Stimulated activated naive CD8-positive, alpha-beta T cell treated with anti-CD3 and anti-CD28 coated beads, Interleukin-15, Interleukin-2, amounts not matched to agents 100 ng/mL and 50 ng/mL, for 24 hours (primary cell): ENCODE measurements around the gene VBP1.
"Not testable (repeated sequence)": the region's sequence is repeated elsewhere in the genome, so short reads cannot be mapped to it uniquely, and the experiment has no call there.

Experiments used
- H3K27ac Mint-ChIP-seq: one replicate; pipeline ENCODE4 v1.8.0; 2021; ENCODE audit warnings: mild to moderate bottlenecking, mixed read lengths
- H3K27me3 Mint-ChIP-seq: one replicate; pipeline ENCODE4 v1.8.0; 2021; ENCODE audit warnings: mixed read lengths
- H3K36me3 Mint-ChIP-seq: one replicate; pipeline ENCODE4 v1.8.0; 2021; ENCODE audit warnings: low read depth, mixed read lengths
- H3K4me1 Mint-ChIP-seq: one replicate; pipeline ENCODE4 v1.8.0; 2021; ENCODE audit warnings: low read depth, mixed read lengths
- H3K4me3 Mint-ChIP-seq: one replicate; pipeline ENCODE4 v1.8.0; 2021; ENCODE audit warnings: mild to moderate bottlenecking, mixed read lengths
- H3K9me3 Mint-ChIP-seq: one replicate; pipeline ENCODE4 v1.8.0; 2021; ENCODE audit warnings: mixed read lengths

The VBP1 gene, protein sequence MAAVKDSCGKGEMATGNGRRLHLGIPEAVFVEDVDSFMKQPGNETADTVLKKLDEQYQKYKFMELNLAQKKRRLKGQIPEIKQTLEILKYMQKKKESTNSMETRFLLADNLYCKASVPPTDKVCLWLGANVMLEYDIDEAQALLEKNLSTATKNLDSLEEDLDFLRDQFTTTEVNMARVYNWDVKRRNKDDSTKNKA

DNA sequence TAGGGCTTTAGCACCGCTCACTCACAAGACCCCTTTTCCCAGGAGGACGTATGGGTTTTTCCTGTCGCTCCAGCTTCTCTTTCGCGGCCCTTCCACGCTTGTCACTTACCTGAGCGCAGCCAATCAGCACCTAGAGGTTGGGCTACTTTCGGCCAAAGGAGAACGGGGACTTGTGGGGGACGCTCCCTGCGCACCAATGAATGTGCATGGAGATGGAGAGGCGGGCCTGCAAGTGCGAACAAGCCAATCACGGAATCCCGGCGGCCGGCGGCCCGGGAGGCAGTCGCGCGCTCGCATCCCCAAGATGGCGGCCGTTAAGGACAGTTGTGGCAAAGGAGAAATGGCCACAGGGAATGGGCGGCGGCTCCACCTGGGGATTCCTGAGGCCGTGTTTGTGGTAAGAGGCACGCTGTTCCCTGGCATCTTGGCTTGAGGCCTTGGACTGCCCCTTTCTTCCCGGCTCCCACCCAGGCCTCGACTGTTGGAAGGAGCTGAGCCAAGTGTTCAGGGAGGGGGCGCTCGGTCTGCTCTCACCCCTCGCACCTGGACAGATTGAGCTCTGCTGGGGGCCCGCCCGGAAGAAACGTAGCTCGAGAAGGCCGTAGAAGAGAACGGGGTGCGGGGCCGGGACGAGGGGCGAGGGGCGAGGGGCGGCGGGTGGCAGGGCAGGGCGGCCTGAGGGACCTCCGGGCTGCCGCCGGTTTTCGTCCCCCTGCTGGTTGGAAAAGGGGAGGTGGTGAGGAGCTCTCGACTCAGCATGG is at the start of gene VBP1:
TSS of gene VBP1 (plus strand) at position 282 of the 761 bp plus-strand sequence. CDS start at position 305, 23 bp downstream.
- H3K9me3 Mint-ChIP-seq = no peaks in the 10 kb centered on the region
- no peaks in the 10 kb centered on the region for H3K27me3 Mint-ChIP-seq
- H3K4me1 Mint-ChIP-seq = peaks cover 25% of the 10 kb centered on the region
- peak within 1 kb of the TSS; percentile 89 for H3K27ac Mint-ChIP-seq
- H3K36me3 Mint-ChIP-seq = peaks cover 8% of the 10 kb centered on the region
- peak within 1 kb of the TSS; percentile 99 for H3K4me3 Mint-ChIP-seq

DNA sequence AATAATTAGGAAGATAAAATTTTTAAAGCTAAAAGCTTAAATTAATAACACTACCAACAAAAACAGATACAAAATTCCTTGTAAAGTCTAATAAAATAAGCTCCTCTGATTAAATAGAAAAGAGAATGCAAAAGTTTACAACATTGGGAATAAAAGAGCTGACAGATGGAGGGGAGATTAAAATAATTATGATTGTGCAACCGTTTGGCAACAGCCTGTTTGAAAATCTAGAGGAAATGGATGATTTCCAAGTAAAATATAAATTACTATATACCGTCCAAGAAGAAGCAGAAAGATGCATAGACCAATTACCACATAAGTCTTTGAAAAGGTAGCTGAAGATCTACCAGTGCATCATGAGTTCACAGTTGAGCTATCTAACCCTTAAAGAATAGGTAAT is 46.4 kb upstream of the VBP1 start:
- H3K36me3 Mint-ChIP-seq = no peaks in the 10 kb centered on the region
- no peaks in the 10 kb centered on the region for H3K9me3 Mint-ChIP-seq
- H3K27me3 Mint-ChIP-seq = no peaks in the 10 kb centered on the region
- no peaks in the 10 kb centered on the region for H3K4me1 Mint-ChIP-seq
- no peak overlapping the region for H3K27ac Mint-ChIP-seq
- no peak overlapping the region for H3K4me3 Mint-ChIP-seq

DNA sequence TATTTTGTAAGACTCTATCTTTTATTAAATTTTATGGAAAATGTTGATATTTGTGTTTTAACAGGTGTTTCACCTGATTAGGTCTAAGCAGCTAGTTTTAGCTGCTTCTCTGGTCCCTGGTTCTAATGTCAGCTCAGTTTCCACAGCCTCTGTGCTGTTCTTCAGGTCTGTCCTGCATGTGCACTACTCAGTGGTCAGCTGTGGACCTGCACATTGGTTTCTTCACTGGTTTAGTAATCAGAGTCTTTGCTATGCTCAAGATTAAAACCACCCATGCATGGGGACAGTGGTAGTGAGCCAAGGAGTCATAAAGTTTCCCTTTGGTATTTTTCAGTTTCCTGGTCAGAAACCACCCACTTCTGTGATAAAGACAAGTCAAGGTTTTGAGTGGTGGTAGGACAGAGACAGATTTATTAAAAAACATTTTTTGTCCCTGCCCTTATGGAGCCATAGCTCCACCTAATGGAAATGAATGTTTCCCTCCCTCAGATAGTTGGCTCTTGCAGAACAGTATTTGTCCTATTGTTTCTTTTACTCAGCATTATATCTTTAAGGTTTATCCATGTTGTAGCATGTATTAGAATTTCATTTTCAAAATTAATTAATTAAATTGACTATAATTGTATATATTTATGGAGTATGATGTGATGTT is 36.8 kb upstream of the VBP1 start:
- Mint-ChIP-seq H3K27me3 (no peaks in the 10 kb centered on the region), H3K36me3 (no peaks in the 10 kb centered on the region), H3K4me1 (no peaks in the 10 kb centered on the region), H3K9me3 (no peaks in the 10 kb centered on the region), H3K4me3 (no peak overlapping the region), H3K27ac (no peak overlapping the region)

DNA sequence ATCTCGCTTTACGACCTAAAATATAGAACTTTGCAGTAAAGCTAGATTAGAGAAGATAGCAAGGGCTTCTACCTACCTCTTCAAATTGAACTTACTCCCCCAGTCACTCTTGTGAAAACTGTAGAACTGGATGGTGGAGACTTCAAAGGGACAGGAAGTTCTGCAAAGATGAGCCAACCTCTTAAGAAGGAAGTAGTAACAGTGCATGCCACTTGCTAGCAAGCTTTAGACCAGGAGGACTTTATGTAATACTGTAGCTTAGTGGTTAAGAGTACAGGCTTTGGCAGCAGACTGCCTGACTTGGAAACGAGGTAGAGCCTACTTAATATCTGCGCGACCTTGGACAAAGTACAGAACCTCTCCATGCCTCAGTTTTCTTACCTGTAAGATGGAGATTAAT is 27.5 kb upstream of the VBP1 start:
- H3K4me1 Mint-ChIP-seq = peaks cover 32% of the 10 kb centered on the region
- H3K27me3 Mint-ChIP-seq = no peaks in the 10 kb centered on the region
- H3K4me3 Mint-ChIP-seq = no peak overlapping the region
- H3K27ac Mint-ChIP-seq = no peak overlapping the region
- H3K9me3 Mint-ChIP-seq = peaks cover 10% of the 10 kb centered on the region
- peaks cover 5% of the 10 kb centered on the region for H3K36me3 Mint-ChIP-seq

DNA sequence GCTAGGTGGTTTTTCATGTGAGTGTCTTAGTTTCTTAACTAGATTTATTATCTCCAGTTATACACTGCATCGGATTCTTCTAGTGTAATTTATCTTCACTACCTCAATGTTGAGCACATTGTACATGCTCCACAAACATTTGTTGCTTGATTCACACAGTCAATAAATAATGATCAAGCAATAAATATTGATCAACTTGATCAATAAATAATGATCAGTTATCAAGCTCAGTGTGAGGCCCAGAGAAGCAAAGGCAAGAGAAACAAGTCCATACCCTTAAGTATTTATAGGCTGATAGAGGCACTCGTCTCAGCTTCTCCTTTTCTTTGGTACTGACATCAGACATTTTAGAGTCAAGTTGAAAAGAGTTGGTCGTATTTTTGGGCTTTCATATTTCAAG is 5.1 kb upstream of the VBP1 start:
- no peak overlapping the region for H3K27ac Mint-ChIP-seq
- H3K36me3 Mint-ChIP-seq = no peaks in the 10 kb centered on the region
- H3K27me3 Mint-ChIP-seq = peaks cover 4% of the 10 kb centered on the region

DNA sequence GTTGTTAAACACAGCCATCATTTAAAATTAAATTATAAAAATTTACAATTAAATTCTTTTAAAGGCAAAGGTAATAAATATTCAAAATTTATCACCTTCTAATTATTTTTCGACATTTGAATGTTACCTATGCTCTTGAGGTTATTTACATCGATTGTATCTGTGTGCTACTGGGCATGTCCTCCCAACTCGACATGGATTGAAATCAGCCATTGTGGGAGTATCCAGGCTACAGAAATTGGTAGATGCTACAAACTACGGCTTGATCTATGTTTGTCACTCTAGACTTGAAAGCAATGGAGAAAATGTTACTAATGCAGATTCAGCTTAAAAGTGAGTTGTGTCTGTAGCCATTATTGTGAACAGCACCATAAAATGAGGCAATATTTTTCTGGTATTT is 2.5 kb upstream of the VBP1 start:
- H3K27me3 Mint-ChIP-seq = peaks cover 4% of the 10 kb centered on the region
- H3K36me3 Mint-ChIP-seq = peaks cover 4% of the 10 kb centered on the region
- H3K9me3 Mint-ChIP-seq = no peaks in the 10 kb centered on the region
- no peak overlapping the region for H3K27ac Mint-ChIP-seq
- no peak overlapping the region for H3K4me3 Mint-ChIP-seq
- peaks cover 22% of the 10 kb centered on the region for H3K4me1 Mint-ChIP-seq

More for the DNA sequence above, 5.1 kb upstream of the VBP1 start:
- peaks cover 7% of the 10 kb centered on the region for H3K4me1 Mint-ChIP-seq
- no peak overlapping the region for H3K4me3 Mint-ChIP-seq
- H3K9me3 Mint-ChIP-seq = no peaks in the 10 kb centered on the region

DNA sequence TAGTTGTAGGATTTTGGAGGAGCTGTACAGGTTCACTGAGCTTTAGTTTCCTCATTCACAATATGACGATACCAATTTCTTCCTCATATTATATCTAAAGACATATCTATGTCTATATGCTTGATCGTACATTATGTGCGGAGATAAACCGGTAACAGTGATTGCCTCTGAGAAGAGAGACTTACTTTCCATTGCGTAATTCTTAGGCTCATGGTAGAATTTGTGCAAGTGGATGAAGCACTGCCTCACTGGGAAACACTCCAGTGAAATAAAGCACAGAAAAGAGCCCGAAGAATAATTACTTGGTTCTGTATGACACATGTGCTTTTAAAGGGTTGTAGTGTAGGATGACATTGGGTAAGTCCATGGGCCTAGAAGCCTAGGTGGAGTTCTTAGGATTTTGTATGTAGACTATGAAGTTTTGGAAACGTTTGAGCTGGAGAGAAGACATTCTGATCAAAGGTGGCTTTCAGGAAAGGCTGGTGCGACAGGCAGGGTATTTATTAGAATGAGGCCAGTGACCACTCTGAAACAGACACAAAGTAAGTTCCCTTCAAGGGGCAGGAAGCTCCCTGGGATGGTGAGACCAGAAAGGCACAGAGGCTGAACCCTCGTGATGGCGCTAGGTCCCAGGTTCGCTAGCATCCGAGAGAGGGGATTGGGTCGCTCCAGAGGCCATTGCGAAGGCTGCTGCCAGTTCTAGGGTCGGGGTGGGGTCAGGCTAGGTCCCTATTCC is 649 bp upstream of the VBP1 start:
- H3K4me1 Mint-ChIP-seq = peaks cover 25% of the 10 kb centered on the region
- H3K36me3 Mint-ChIP-seq = peaks cover 6% of the 10 kb centered on the region
- H3K4me3 Mint-ChIP-seq = peak overlapping the region; percentile 99
- no peaks in the 10 kb centered on the region for H3K9me3 Mint-ChIP-seq
- H3K27me3 Mint-ChIP-seq = no peaks in the 10 kb centered on the region
- peak overlapping the region; percentile 83 for H3K27ac Mint-ChIP-seq

DNA sequence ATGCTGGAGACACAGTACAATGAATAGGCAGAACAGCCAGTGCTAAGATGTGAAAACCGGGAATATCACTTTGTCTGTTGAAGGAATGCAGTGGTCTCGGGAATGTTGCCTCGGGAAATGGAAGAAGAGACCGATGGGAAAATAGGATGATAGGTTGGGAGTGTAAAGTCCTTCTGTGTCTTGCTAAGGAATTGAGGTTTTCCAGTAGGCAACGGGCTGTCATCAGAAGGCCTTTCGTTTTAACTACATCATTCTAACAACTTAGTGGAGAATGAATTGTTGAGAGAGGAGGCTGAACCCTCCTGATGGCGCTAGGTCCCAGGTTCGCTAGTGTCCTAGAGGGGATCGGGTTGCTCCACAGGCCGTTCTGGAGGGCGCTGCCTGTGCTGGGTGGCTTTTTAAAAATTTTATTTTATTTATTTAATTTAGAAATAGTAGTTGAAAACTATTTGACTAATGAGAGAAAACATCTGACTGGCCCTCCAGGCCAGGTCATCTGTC is 730 bp downstream of the VBP1 start:
- Mint-ChIP-seq H3K4me3 (peak overlapping the region; percentile 99), H3K27ac (peak overlapping the region; percentile 89), H3K36me3 (peaks cover 14% of the 10 kb centered on the region), H3K9me3 (no peaks in the 10 kb centered on the region), H3K4me1 (peaks cover 25% of the 10 kb centered on the region), H3K27me3 (no peaks in the 10 kb centered on the region)

DNA sequence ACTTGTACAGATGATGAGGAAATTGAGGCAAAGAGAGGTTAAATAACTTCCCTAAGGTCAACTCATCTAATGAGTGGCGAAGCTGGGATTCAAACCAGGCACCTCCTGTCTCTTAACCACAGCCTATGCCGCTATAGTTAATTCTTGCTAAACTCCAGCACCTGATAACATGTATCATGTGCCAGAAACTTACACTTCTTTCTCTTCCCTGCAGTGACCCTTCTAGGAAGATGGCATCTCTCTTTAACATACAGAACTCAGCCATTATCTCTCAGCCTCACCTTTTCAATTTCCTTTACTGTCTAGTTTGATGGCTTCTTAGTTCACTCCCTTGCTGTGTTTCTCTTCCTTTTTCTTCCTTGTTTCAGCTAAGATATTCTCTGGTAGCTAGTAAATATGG is 2.5 kb downstream of the VBP1 start:
- no peaks in the 10 kb centered on the region for H3K27me3 Mint-ChIP-seq
- peaks cover 25% of the 10 kb centered on the region for H3K36me3 Mint-ChIP-seq
- peak overlapping the region; percentile 66 for H3K4me3 Mint-ChIP-seq

DNA sequence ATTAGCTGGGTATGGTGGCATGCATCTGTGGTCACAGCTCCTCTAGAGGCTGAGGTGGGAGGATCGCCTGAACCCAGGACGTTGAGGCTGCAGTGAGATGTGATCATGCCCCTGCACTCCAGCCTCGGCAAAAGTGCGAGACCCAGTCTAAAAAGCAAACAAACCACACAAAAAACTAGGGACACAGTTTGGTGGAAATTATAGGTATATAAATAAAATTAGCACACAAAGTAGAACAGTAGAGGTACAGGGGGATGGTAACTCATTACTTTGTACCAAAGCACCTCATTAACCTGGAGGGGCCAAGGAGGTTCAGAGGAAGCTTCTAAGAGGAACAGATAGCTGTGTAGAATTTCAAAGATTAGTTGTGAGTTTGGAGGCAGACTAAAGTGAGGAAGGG is 5.1 kb downstream of the VBP1 start:
- Mint-ChIP-seq H3K27me3 (no peaks in the 10 kb centered on the region), H3K36me3 (peaks cover 43% of the 10 kb centered on the region), H3K4me3 (no peak overlapping the region), H3K27ac (no peak overlapping the region), H3K9me3 (no peaks in the 10 kb centered on the region), H3K4me1 (peaks cover 18% of the 10 kb centered on the region)

More for the DNA sequence above, 2.5 kb downstream of the VBP1 start:
- no peaks in the 10 kb centered on the region for H3K9me3 Mint-ChIP-seq
- H3K27ac Mint-ChIP-seq = no peak overlapping the region
- peaks cover 25% of the 10 kb centered on the region for H3K4me1 Mint-ChIP-seq

DNA sequence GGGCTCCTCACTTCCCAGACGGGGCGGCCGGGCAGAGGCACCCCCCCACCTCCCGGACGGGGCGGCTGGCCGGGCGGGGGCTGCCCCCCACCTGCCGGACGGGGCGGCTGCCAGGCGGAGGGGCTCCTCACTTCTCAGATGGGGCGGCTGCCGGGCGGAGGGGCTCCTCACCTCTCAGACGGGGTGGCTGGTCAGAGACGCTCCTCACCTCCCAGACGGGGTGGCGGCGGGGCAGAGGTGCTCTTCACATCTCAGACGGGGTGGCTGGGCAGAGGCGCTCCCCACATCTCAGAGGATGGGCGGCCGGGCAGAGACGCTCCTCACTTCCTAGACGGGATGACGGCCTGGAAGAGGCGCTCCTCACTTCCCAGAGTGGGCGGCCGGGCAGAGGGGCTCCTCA is 7.5 kb downstream of the VBP1 start:
- H3K9me3 Mint-ChIP-seq, H3K4me1 Mint-ChIP-seq, H3K27me3 Mint-ChIP-seq, H3K4me3 Mint-ChIP-seq, H3K27ac Mint-ChIP-seq: not testable (repeated sequence)
- H3K36me3 Mint-ChIP-seq = peaks cover 54% of the 10 kb centered on the region

DNA sequence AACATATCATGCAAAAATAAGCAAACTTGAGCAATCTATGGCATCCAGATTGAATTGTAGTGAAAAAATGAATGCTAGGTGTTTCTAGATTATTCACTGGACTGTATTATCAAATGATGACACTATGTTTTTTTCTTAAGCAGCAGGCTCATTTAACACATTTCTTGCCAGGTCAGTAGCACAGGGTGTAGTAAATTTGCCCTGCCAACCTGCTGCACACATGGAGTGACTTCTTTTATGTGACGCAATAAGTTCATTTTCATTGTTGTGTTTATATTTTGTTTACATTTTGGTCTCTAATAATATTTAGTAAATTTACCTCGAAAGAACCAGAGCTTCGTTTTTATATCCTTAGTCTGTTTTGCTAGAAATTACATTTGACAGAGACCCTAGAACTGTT is 9.5 kb downstream of the VBP1 start:
- no peak overlapping the region for H3K27ac Mint-ChIP-seq
- peaks cover under 1% of the 10 kb centered on the region for H3K4me1 Mint-ChIP-seq
- H3K27me3 Mint-ChIP-seq = no peaks in the 10 kb centered on the region
- peaks cover 61% of the 10 kb centered on the region for H3K36me3 Mint-ChIP-seq
- no peak overlapping the region for H3K4me3 Mint-ChIP-seq
- H3K9me3 Mint-ChIP-seq = no peaks in the 10 kb centered on the region

DNA sequence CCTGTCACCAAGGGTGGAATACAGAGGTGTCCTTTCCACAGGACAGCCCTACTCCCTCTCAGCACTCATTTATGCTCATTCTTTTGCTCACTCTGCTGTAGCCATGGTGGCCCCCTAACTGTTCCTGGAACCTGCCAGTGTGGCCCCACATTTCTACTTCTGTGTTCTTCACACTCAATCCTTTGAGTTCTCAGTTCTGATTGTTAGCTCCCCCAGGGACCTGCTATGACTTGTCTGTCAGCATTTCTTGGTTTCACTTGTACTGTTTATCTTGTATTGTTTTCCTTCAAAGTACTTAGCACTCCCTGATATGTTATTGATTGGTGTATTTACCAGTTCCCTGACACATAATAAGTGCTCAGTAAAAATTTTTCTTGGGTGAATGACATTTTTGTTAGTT is 14.9 kb downstream of the VBP1 start:
- H3K27me3 Mint-ChIP-seq = no peaks in the 10 kb centered on the region
- no peaks in the 10 kb centered on the region for H3K9me3 Mint-ChIP-seq
- no peak overlapping the region for H3K27ac Mint-ChIP-seq
- H3K4me3 Mint-ChIP-seq = no peak overlapping the region
- peaks cover 50% of the 10 kb centered on the region for H3K36me3 Mint-ChIP-seq
- H3K4me1 Mint-ChIP-seq = peaks cover 5% of the 10 kb centered on the region

DNA sequence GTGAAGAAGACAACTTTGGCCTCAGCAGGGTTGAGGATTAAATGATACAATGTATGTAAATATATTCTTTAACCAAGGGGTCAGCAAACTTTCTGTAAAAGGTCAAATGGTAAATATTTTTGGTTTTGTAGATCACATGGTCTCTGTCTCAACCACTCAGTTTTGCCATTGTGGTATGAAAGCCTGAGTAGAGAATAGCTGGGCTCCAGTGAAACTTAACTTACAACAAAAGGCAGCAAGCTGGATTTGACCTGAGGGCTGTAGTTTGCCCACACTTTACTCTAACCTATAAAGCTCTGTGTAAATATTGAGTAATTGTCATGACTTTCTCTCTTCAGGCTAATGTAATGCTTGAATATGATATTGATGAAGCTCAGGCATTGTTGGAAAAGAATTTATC is 19.6 kb downstream of the VBP1 start:
- Mint-ChIP-seq H3K27me3 (no peaks in the 10 kb centered on the region), H3K36me3 (peaks cover 42% of the 10 kb centered on the region), H3K27ac (no peak overlapping the region), H3K4me3 (no peak overlapping the region), H3K9me3 (no peaks in the 10 kb centered on the region), H3K4me1 (peaks cover 4% of the 10 kb centered on the region)

DNA sequence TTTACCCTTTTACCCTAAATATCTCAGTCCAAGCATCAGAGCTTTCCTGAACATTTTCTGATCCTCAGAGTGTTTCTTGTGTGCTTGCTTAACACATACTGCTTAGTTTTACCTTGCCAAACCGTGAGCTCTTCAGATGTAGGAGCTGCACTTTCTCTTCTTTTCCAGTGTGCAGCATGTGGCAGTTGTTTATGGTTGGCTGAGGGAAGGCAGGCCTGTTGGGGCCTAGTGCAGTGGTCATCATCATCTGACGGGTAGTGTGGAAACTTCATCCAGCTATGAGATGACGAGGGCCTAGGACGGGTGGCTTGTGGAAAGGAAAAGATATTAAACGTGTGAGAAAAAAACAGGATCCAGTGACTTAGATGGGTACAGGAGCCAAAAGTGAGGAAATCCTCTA is 21.5 kb downstream of the VBP1 start:
- Mint-ChIP-seq H3K4me3 (no peak overlapping the region), H3K36me3 (peaks cover 32% of the 10 kb centered on the region), H3K4me1 (no peaks in the 10 kb centered on the region), H3K9me3 (no peaks in the 10 kb centered on the region), H3K27me3 (no peaks in the 10 kb centered on the region), H3K27ac (no peak overlapping the region)
